Measurements from ENCODE around the gene SNPH. TPM values are rescaled to one million over a fixed set of nuclear protein-coding genes. Genes with fewer than 3 reads are reported as not detected.

Gene SNPH
- total and polyA plus RNA-seq, 4 donors: 0.04 to 0.50 (median 0.21) TPM

- no peak overlapping the region for H3K4me3 ChIP-seq (ENCODE audit: low read depth in 1 of 3, low read length in 3 of 3)
- DNase-seq (ENCODE audit: low spot score): no peak
These were observed 53.4 kb downstream of the SNPH start for GRCh38 chr20:1319462-1319861.

GRCh38 chr20:1320016-1320415 lies 53.9 kb downstream of the SNPH start:
- Histone ChIP-seq H3K27ac (ENCODE audit: low read depth in 1 of 2, low read length in 2 of 2) (no peak overlapping the region), H3K9me3 (ENCODE audit: control insufficient read depth in 4 of 4, low read length in 3 of 4) (no peaks in the 10 kb centered on the region)

More at GRCh38 chr20:1319462-1319861, 53.4 kb downstream of the SNPH start:
- H3K27ac ChIP-seq (ENCODE audit: low read depth in 1 of 2, low read length in 2 of 2): no peak overlapping the region
- H3K27me3 ChIP-seq (ENCODE audit: control insufficient read depth in 4 of 4, insufficient read depth in 4 of 4, low read length in 3 of 4): no peaks in the 10 kb centered on the region
- H3K4me1 ChIP-seq (ENCODE audit: control insufficient read depth in 4 of 4, insufficient read depth in 4 of 4, low read length in 3 of 4): peaks cover 0 to 12% (median 5%) of the 10 kb centered on the region in 4 donors
- 82% methylated on average over 4 of the region's 4 CpGs for WGBS
- H3K9me3 ChIP-seq (ENCODE audit: control insufficient read depth in 4 of 4, low read length in 3 of 4): no peaks in the 10 kb centered on the region
- H3K36me3 ChIP-seq (ENCODE audit: control insufficient read depth in 4 of 4, insufficient read depth in 3 of 4, low read depth in 1 of 4, low read length in 3 of 4): no peaks in the 10 kb centered on the region
- no peak overlapping the region for H3K9ac ChIP-seq (ENCODE audit: low read depth in 1 of 2, low read length in 2 of 2)
- TF ChIP-seq JUND (IDR thresholded peaks at IDR 0.05) (no peak), RXRA (IDR thresholded peaks at IDR 0.05) (no peak), HNF4G (IDR thresholded peaks at IDR 0.05) (no peak), HNF4A (conservative IDR thresholded peaks at IDR 0.05) (no peak), RAD21 (IDR thresholded peaks at IDR 0.05) (no peak), FOXA1 (IDR thresholded peaks at IDR 0.05) (no peak), GABPA (IDR thresholded peaks at IDR 0.05 in 1 of 2, conservative IDR thresholded peaks at IDR 0.05 in 1 of 2) (no peak), NR2F2 (IDR thresholded peaks at IDR 0.05) (no peak)

More at GRCh38 chr20:1320016-1320415, 53.9 kb downstream of the SNPH start:
- H3K9ac ChIP-seq (ENCODE audit: low read depth in 1 of 2, low read length in 2 of 2): no peak overlapping the region
- no peak overlapping the region for H3K4me3 ChIP-seq (ENCODE audit: low read depth in 1 of 3, low read length in 3 of 3)
- no peak for DNase-seq (ENCODE audit: low spot score)
- TF ChIP-seq, protein P1, sequence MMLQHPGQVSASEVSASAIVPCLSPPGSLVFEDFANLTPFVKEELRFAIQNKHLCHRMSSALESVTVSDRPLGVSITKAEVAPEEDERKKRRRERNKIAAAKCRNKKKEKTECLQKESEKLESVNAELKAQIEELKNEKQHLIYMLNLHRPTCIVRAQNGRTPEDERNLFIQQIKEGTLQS (IDR thresholded peaks at IDR 0.05): no peak
- TF ChIP-seq FOXA1 (IDR thresholded peaks at IDR 0.05) (no peak), RAD21 (IDR thresholded peaks at IDR 0.05) (no peak), JUND (IDR thresholded peaks at IDR 0.05) (no peak), RXRA (IDR thresholded peaks at IDR 0.05) (no peak), FOXA2 (IDR thresholded peaks at IDR 0.05) (no peak), GABPA (IDR thresholded peaks at IDR 0.05 in 1 of 2, conservative IDR thresholded peaks at IDR 0.05 in 1 of 2) (no peak), EGR1 (IDR thresholded peaks at IDR 0.05; ENCODE audit: low read depth in 2 of 2) (no peak), YY1 (IDR thresholded peaks at IDR 0.05) (no peak), SP1 (IDR thresholded peaks at IDR 0.05) (no peak), TAF1 (conservative IDR thresholded peaks at IDR 0.05) (no peak)
- TF ChIP-seq, protein P2, sequence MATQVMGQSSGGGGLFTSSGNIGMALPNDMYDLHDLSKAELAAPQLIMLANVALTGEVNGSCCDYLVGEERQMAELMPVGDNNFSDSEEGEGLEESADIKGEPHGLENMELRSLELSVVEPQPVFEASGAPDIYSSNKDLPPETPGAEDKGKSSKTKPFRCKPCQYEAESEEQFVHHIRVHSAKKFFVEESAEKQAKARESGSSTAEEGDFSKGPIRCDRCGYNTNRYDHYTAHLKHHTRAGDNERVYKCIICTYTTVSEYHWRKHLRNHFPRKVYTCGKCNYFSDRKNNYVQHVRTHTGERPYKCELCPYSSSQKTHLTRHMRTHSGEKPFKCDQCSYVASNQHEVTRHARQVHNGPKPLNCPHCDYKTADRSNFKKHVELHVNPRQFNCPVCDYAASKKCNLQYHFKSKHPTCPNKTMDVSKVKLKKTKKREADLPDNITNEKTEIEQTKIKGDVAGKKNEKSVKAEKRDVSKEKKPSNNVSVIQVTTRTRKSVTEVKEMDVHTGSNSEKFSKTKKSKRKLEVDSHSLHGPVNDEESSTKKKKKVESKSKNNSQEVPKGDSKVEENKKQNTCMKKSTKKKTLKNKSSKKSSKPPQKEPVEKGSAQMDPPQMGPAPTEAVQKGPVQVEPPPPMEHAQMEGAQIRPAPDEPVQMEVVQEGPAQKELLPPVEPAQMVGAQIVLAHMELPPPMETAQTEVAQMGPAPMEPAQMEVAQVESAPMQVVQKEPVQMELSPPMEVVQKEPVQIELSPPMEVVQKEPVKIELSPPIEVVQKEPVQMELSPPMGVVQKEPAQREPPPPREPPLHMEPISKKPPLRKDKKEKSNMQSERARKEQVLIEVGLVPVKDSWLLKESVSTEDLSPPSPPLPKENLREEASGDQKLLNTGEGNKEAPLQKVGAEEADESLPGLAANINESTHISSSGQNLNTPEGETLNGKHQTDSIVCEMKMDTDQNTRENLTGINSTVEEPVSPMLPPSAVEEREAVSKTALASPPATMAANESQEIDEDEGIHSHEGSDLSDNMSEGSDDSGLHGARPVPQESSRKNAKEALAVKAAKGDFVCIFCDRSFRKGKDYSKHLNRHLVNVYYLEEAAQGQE (IDR thresholded peaks at IDR 0.05): no peak
- H3K4me1 ChIP-seq (ENCODE audit: control insufficient read depth in 4 of 4, insufficient read depth in 4 of 4, low read length in 3 of 4): peaks cover 0 to 15% (median 7%) of the 10 kb centered on the region in 4 donors
- 95% methylated on average over 6 of the region's 6 CpGs for WGBS
- no peaks in the 10 kb centered on the region for H3K27me3 ChIP-seq (ENCODE audit: control insufficient read depth in 4 of 4, insufficient read depth in 4 of 4, low read length in 3 of 4)
- H3K36me3 ChIP-seq (ENCODE audit: control insufficient read depth in 4 of 4, insufficient read depth in 3 of 4, low read depth in 1 of 4, low read length in 3 of 4): no peaks in the 10 kb centered on the region

Data from liver (tissue), 9 donors.